Measurements from ENCODE around the gene LANCL2.
"Not testable (repeated sequence)": the region's sequence is repeated elsewhere in the genome, so short reads cannot be mapped to it uniquely, and the experiment has no call there.

Gene LANCL2

GRCh38 chr7:55365205-55365674 lies at the start of gene LANCL2:
LANCL2 (plus strand) TSS chr7:55365337; CDS start chr7:55366026, 689 bp downstream.
- DNase-seq: peak; percentile 59 to 62

GRCh38 chr7:55325371-55325792 lies 39.8 kb upstream of the LANCL2 start:
- no peak for DNase-seq

GRCh38 chr7:55326081-55326835 lies 38.9 kb upstream of the LANCL2 start:
- DNase-seq: no peak

- DNase-seq: no peak
Observed at GRCh38 chr7:55326945-55327626, 38.1 kb upstream of the LANCL2 start.

- DNase-seq: no peak
Observed at GRCh38 chr7:55335151-55335550, 30.0 kb upstream of the LANCL2 start.

- DNase-seq: no peak
Observed at GRCh38 chr7:55335786-55336185, 29.4 kb upstream of the LANCL2 start.

- no peak for DNase-seq
Observed at GRCh38 chr7:55336540-55336939, 28.6 kb upstream of the LANCL2 start.

GRCh38 chr7:55339033-55340000 lies 25.8 kb upstream of the LANCL2 start:
- DNase-seq: no peak

GRCh38 chr7:55342216-55342871 lies 22.8 kb upstream of the LANCL2 start:
- no peak for DNase-seq

- no peak for DNase-seq
Observed at GRCh38 chr7:55343002-55343781, 21.9 kb upstream of the LANCL2 start.

- no peak for DNase-seq
Observed at GRCh38 chr7:55343860-55344606, 21.1 kb upstream of the LANCL2 start.

GRCh38 chr7:55344840-55345239 lies 20.3 kb upstream of the LANCL2 start:
- DNase-seq: no peak

GRCh38 chr7:55345292-55345691 lies 19.8 kb upstream of the LANCL2 start:
- no peak for DNase-seq

GRCh38 chr7:55348502-55348901 lies 16.6 kb upstream of the LANCL2 start:
- no peak for DNase-seq

- DNase-seq: no peak
Observed at GRCh38 chr7:55349121-55349520, 16.0 kb upstream of the LANCL2 start.

- no peak for DNase-seq
Observed at GRCh38 chr7:55350281-55350680, 14.9 kb upstream of the LANCL2 start.

- DNase-seq: no peak
Observed at GRCh38 chr7:55351263-55351662, 13.9 kb upstream of the LANCL2 start.

GRCh38 chr7:55352947-55353273 lies 12.2 kb upstream of the LANCL2 start:
- DNase-seq: not testable (repeated sequence)

GRCh38 chr7:55360486-55360885 lies 4.7 kb upstream of the LANCL2 start:
- no peak for DNase-seq

- DNase-seq: no peak
Observed at GRCh38 chr7:55361560-55361959, 3.6 kb upstream of the LANCL2 start.

- no peak for DNase-seq
Observed at GRCh38 chr7:55362927-55363326, 2.2 kb upstream of the LANCL2 start.

Data from activated CD4-positive, alpha-beta T cell treated with anti-CD3 and anti-CD28 coated beads, Interleukin-2, amount 50 U/mL, for 48 hours (primary cell).